GM23338 (cell line): Measurements from ENCODE around the gene OR2AJ1. TPM values are rescaled to one million over a fixed set of nuclear protein-coding genes. Genes with fewer than 3 reads are reported as not detected.
"Not testable (repeated sequence)": the region's sequence is repeated elsewhere in the genome, so short reads cannot be mapped to it uniquely, and the experiment has no call there.

Experiments
- ATAC-seq: fragments of 200-7000 bp; cut with Tn5 transposase; 3 replicates; pipeline ENCODE4 v1.9.1; 2020
- DNase-seq: peaks from one replicate; pipeline ENCODE4 v3.0.0-alpha.2; 2015; ENCODE audit warnings: low spot score
- H2AFZ ChIP-seq: fragments of 200-600 bp; sonication (generic); 2 replicates; pipeline ENCODE4 v1.8.0; 2016; ENCODE audit warnings: antibody characterized with exemption, mild to moderate bottlenecking, moderate library complexity
- H3F3A ChIP-seq: fragments of 200-600 bp; sonication (generic); replicated peaks from 2 replicates; pipeline ENCODE4 v1.8.0; 2017; ENCODE audit warnings: antibody characterized with exemption, mixed run types, low read depth
- H3K27ac ChIP-seq: fragments of 200-600 bp; sonication (generic); 2 replicates; pipeline ENCODE4 v1.6.1; 2016; ENCODE audit warnings: low read depth
- H3K27me3 ChIP-seq: fragments of 200-600 bp; sonication (generic); 2 replicates; pipeline ENCODE4 v1.8.0; 2016; ENCODE audit warnings: mild to moderate bottlenecking, mixed run types, moderate library complexity; ENCODE audit not compliant: insufficient read depth
- H3K36me3 ChIP-seq: fragments of 200-600 bp; sonication (generic); 2 replicates; pipeline ENCODE4 v1.8.0; 2016; ENCODE audit warnings: mild to moderate bottlenecking; ENCODE audit not compliant: insufficient read depth
- H3K4me1 ChIP-seq: fragments of 200-600 bp; sonication (generic); 2 replicates; pipeline ENCODE4 v1.8.0; 2016; ENCODE audit warnings: mild to moderate bottlenecking, moderate library complexity; ENCODE audit not compliant: insufficient read depth
- H3K4me2 ChIP-seq: fragments of 200-600 bp; sonication (generic); 2 replicates; pipeline ENCODE4 v1.7.1; 2017; ENCODE audit warnings: mixed run types
- H3K4me3 ChIP-seq: fragments of 200-600 bp; sonication (generic); 2 replicates; pipeline ENCODE4 v1.6.1; 2016; ENCODE audit warnings: mixed run types
- H3K79me2 ChIP-seq: fragments of 200-600 bp; sonication (generic); replicated peaks from 2 replicates; pipeline ENCODE4 v1.8.0; 2017; ENCODE audit warnings: mild to moderate bottlenecking; ENCODE audit not compliant: insufficient read depth
- H3K9me2 ChIP-seq: fragments of 200-600 bp; sonication (generic); 2 replicates; pipeline ENCODE4 v1.8.0; 2017; ENCODE audit not compliant: insufficient read depth
- H4K20me1 ChIP-seq: fragments of 200-600 bp; sonication (generic); replicated peaks from 2 replicates; pipeline ENCODE4 v1.8.0; 2017; ENCODE audit warnings: mild to moderate bottlenecking; ENCODE audit not compliant: insufficient read depth
- H3K27ac Mint-ChIP-seq: 2 replicates; pipeline ENCODE4 v1.8.0; 2020; ENCODE audit warnings: inconsistent platforms, mild to moderate bottlenecking, moderate library complexity, mixed read lengths
- H3K27me3 Mint-ChIP-seq: 3 replicates; pipeline ENCODE4 v1.8.0; 2022; ENCODE audit warnings: low read depth, mild to moderate bottlenecking, moderate library complexity, mixed read lengths, inconsistent platforms; ENCODE audit not compliant: insufficient read depth, poor library complexity
- H3K36me3 Mint-ChIP-seq: 3 replicates; pipeline ENCODE4 v1.8.0; 2021; ENCODE audit warnings: low read depth, mild to moderate bottlenecking, inconsistent platforms, moderate library complexity, mixed read lengths
- H3K4me1 Mint-ChIP-seq: 3 replicates; pipeline ENCODE4 v1.8.0; 2020; ENCODE audit warnings: mild to moderate bottlenecking, inconsistent platforms, mixed read lengths
- H3K4me3 Mint-ChIP-seq: 3 replicates; pipeline ENCODE4 v1.8.0; 2021; ENCODE audit warnings: moderate library complexity, mild to moderate bottlenecking, inconsistent platforms, mixed read lengths
- H3K9me3 Mint-ChIP-seq: 3 replicates; pipeline ENCODE4 v1.8.0; 2020; ENCODE audit warnings: moderate library complexity, mild to moderate bottlenecking, inconsistent platforms, mixed read lengths
- EZH2 ChIP-seq: fragments of 200-600 bp; sonication (generic); IDR thresholded peaks from one replicate; pipeline ENCODE4 v1.8.0; 2017; ENCODE audit warnings: antibody characterized with exemption, mild to moderate bottlenecking, low read depth; ENCODE audit not compliant: unreplicated experiment
- POLR2AphosphoS5 ChIP-seq: IDR thresholded peaks from 2 replicates; pipeline ENCODE4 v1.6.1; 2016; ENCODE audit warnings: antibody characterized with exemption, low read depth
- STAT1 ChIP-seq: IDR thresholded peaks from one replicate; pipeline ENCODE4 v1.6.1; 2016; ENCODE audit warnings: antibody characterized with exemption; ENCODE audit not compliant: unreplicated experiment
- ZNF331 ChIP-seq: fragments of 250-450 bp; sonication (Bioruptor Pico); IDR thresholded peaks from 2 replicates; pipeline ENCODE4 v1.5.0; 2020; ENCODE audit warnings: low read depth, mild to moderate bottlenecking, moderate library complexity
- polyA plus RNA-seq: library from polyadenylated mRNA; unstranded; fragments of >200 nt; fragmentation: Nextera tagmentation; extraction: Ambion mirVana; gene quantifications from 2 replicates; pipeline ENCODE4 v1.2.1, GENCODE V29; 2016
- total RNA-seq: library from RNA; depleted of rRNA; stranded (reverse); fragments of >200 nt; shearing (Covaris generic); gene quantifications from 2 replicates; pipeline ENCODE4 v1.2.3, GENCODE V29; 2014
- TF ChIP-seq, protein P1 (sequence below), 2 experiments: fragments of 200-600 bp in 1 of 2; sonication (generic) in 1 of 2; conservative IDR thresholded peaks; 2 replicates each; pipeline versions ENCODE4 v1.5.1 to v1.6.1; 2016 to 2017; ENCODE audit warnings: antibody characterized with exemption in 2 of 2, low read depth in 2 of 2, mild to moderate bottlenecking in 2 of 2, moderate library complexity in 1 of 2
- TF ChIP-seq, protein P2 (sequence below): IDR thresholded peaks from 2 replicates; pipeline ENCODE4 v1.6.1; 2016; ENCODE audit warnings: antibody characterized with exemption
- TF ChIP-seq, protein P3 (sequence below): fragments of 250-450 bp; sonication (Bioruptor Pico); IDR thresholded peaks from 2 replicates; pipeline ENCODE4 v1.5.0; 2020; ENCODE audit warnings: mild to moderate bottlenecking, moderate library complexity

The OR2AJ1 gene
- total and polyA plus RNA-seq, 2 experiments from 2014 or later, result not detected

DNA sequence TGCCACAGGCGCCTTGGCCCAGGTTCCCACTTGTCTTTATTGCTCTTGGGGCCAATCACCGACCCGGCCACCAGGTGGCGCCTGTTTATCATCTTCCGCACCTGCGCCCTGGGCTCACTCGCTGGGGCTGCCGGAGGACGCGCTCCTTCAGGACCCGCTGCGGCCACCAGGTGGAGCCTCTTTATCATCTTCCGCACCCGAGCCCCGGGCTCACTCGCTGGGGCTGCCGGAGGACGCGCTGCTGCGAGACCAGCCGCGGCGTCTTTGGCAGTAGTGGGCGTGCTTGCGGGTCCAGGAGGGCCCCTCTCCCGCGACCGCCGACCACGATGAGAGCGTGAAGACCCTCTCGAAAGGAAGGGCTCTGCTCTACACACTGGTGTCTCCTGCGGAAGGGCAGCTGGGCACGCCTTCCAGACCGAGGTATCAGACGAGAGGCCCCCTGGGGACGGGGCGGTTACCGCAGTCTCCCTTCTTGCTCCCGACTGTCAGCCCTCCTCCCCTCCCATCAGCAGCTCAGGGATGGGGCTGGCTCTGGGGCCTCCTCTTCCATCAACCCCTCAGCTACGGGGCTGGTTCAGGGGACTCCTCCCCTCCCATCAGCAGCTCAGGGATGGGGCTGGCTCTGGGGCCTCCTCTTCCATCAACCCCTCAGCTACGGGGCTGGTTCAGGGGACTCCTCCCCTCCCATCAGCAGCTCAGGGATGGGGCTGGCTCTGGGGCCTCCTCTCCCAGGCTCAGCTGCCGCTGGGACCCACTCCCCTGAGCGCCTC, 12.5 kb downstream of the OR2AJ1 start:
- H3K36me3 ChIP-seq, H3K9me2 ChIP-seq, H3K27me3 ChIP-seq, H4K20me1 ChIP-seq, H3K27ac ChIP-seq, H3F3A ChIP-seq, H3K4me1 ChIP-seq, H3K79me2 ChIP-seq, H3K27ac Mint-ChIP-seq, H3K4me1 Mint-ChIP-seq, H3K27me3 Mint-ChIP-seq: not testable (repeated sequence)
- Mint-ChIP-seq H3K36me3 (peaks cover 25% of the 10 kb centered on the region), H3K4me3 (peak overlapping the region; percentile 67; the same call in 2 of the 3 replicates), H3K9me3 (peaks cover 65% of the 10 kb centered on the region)
- H2AFZ ChIP-seq, result peak overlapping the region; percentile 97; the same call in 1 of the 2 replicates
- DNase-seq, result peak; percentile 98
- H3K4me3 ChIP-seq, result peak overlapping the region; percentile 76
- H3K4me2 ChIP-seq, result peak overlapping the region; percentile 81
- peak; percentile 98 for ATAC-seq
- TF ChIP-seq, protein P1, sequence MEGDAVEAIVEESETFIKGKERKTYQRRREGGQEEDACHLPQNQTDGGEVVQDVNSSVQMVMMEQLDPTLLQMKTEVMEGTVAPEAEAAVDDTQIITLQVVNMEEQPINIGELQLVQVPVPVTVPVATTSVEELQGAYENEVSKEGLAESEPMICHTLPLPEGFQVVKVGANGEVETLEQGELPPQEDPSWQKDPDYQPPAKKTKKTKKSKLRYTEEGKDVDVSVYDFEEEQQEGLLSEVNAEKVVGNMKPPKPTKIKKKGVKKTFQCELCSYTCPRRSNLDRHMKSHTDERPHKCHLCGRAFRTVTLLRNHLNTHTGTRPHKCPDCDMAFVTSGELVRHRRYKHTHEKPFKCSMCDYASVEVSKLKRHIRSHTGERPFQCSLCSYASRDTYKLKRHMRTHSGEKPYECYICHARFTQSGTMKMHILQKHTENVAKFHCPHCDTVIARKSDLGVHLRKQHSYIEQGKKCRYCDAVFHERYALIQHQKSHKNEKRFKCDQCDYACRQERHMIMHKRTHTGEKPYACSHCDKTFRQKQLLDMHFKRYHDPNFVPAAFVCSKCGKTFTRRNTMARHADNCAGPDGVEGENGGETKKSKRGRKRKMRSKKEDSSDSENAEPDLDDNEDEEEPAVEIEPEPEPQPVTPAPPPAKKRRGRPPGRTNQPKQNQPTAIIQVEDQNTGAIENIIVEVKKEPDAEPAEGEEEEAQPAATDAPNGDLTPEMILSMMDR (conservative IDR thresholded peaks at IDR 0.05; ENCODE audit: low read depth in 2 of 2), result peak; percentile 88 to 97

DNA sequence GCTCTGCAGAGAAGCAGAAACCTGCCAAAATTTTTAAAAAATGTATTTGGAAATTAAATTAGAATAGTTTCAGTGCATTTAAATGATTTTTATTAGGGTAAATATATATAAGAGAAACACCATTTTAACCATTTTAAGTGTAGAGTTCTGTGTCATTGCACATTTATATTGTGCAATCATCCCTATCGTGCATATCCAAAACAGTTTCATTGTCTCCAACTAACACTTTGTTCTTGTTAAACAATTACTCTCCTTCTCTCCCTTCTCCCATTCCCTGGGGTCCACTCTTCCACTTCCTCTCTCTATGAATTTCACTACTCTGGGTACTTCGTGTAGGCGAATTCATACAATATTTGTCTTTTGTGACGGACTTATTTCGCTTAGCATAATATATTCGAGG, 17.9 kb downstream of the OR2AJ1 start:
- no peak for ATAC-seq
- H3K36me3 Mint-ChIP-seq, result peaks cover 19% of the 10 kb centered on the region; the same call in 2 of the 3 replicates
- TF ChIP-seq, protein P2, sequence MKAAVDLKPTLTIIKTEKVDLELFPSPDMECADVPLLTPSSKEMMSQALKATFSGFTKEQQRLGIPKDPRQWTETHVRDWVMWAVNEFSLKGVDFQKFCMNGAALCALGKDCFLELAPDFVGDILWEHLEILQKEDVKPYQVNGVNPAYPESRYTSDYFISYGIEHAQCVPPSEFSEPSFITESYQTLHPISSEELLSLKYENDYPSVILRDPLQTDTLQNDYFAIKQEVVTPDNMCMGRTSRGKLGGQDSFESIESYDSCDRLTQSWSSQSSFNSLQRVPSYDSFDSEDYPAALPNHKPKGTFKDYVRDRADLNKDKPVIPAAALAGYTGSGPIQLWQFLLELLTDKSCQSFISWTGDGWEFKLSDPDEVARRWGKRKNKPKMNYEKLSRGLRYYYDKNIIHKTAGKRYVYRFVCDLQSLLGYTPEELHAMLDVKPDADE, result no peak
- TF ChIP-seq ZNF331 (CRISPR knock-in tag), result no peak
- TF ChIP-seq EZH2, result no peak
- TF ChIP-seq, protein P3, sequence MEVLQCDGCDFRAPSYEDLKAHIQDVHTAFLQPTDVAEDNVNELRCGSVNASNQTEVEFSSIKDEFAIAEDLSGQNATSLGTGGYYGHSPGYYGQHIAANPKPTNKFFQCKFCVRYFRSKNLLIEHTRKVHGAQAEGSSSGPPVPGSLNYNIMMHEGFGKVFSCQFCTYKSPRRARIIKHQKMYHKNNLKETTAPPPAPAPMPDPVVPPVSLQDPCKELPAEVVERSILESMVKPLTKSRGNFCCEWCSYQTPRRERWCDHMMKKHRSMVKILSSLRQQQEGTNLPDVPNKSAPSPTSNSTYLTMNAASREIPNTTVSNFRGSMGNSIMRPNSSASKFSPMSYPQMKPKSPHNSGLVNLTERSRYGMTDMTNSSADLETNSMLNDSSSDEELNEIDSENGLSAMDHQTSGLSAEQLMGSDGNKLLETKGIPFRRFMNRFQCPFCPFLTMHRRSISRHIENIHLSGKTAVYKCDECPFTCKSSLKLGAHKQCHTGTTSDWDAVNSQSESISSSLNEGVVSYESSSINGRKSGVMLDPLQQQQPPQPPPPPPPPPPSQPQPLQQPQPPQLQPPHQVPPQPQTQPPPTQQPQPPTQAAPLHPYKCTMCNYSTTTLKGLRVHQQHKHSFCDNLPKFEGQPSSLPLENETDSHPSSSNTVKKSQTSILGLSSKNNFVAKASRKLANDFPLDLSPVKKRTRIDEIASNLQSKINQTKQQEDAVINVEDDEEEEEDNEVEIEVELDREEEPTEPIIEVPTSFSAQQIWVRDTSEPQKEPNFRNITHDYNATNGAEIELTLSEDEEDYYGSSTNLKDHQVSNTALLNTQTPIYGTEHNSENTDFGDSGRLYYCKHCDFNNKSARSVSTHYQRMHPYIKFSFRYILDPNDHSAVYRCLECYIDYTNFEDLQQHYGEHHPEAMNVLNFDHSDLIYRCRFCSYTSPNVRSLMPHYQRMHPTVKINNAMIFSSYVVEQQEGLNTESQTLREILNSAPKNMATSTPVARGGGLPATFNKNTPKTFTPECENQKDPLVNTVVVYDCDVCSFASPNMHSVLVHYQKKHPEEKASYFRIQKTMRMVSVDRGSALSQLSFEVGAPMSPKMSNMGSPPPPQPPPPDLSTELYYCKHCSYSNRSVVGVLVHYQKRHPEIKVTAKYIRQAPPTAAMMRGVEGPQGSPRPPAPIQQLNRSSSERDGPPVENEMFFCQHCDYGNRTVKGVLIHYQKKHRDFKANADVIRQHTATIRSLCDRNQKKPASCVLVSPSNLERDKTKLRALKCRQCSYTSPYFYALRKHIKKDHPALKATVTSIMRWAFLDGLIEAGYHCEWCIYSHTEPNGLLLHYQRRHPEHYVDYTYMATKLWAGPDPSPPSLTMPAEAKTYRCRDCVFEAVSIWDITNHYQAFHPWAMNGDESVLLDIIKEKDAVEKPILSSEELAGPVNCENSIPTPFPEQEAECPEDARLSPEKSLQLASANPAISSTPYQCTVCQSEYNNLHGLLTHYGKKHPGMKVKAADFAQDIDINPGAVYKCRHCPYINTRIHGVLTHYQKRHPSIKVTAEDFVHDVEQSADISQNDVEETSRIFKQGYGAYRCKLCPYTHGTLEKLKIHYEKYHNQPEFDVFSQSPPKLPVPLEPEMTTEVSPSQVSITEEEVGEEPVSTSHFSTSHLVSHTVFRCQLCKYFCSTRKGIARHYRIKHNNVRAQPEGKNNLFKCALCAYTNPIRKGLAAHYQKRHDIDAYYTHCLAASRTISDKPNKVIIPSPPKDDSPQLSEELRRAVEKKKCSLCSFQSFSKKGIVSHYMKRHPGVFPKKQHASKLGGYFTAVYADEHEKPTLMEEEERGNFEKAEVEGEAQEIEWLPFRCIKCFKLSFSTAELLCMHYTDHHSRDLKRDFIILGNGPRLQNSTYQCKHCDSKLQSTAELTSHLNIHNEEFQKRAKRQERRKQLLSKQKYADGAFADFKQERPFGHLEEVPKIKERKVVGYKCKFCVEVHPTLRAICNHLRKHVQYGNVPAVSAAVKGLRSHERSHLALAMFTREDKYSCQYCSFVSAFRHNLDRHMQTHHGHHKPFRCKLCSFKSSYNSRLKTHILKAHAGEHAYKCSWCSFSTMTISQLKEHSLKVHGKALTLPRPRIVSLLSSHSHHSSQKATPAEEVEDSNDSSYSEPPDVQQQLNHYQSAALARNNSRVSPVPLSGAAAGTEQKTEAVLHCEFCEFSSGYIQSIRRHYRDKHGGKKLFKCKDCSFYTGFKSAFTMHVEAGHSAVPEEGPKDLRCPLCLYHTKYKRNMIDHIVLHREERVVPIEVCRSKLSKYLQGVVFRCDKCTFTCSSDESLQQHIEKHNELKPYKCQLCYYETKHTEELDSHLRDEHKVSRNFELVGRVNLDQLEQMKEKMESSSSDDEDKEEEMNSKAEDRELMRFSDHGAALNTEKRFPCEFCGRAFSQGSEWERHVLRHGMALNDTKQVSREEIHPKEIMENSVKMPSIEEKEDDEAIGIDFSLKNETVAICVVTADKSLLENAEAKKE (CRISPR knock-in tag), result no peak
- no peak for TF ChIP-seq POLR2AphosphoS5
- no peak for TF ChIP-seq STAT1
- TF ChIP-seq, protein P1 (conservative IDR thresholded peaks at IDR 0.05; ENCODE audit: low read depth in 2 of 2), result no peak

More for the DNA sequence above, 17.9 kb downstream of the OR2AJ1 start:
- Mint-ChIP-seq H3K9me3 (peaks cover 73% of the 10 kb centered on the region), H3K4me1 (no peaks in the 10 kb centered on the region), H3K27ac (no peak overlapping the region), H3K27me3 (peaks cover 2% of the 10 kb centered on the region), H3K4me3 (no peak overlapping the region)
- Histone ChIP-seq H3K4me2 (no peak overlapping the region), H4K20me1 (no peaks in the 10 kb centered on the region), H3F3A (no peaks in the 10 kb centered on the region), H3K9me2 (no peaks in the 10 kb centered on the region), H2AFZ (no peak overlapping the region), H3K27ac (no peak overlapping the region), H3K4me3 (no peak overlapping the region), H3K27me3 (no peaks in the 10 kb centered on the region), H3K36me3 (no peaks in the 10 kb centered on the region; the same call in 1 of the 2 replicates), H3K4me1 (no peaks in the 10 kb centered on the region), H3K79me2 (no peaks in the 10 kb centered on the region)
- DNase-seq, result no peak
